NCI-H748 (cell line): ENCODE measurements around the gene EPB41.
"Not testable (repeated sequence)": the region's sequence is repeated elsewhere in the genome, so short reads cannot be mapped to it uniquely, and the experiment has no call there.

Experiments used
- DNase-seq: peaks from one replicate; lab custom pipeline; 2025; ENCODE audit not compliant: unreplicated experiment; lab: John Stamatoyannopoulos, UW

EPB41 gene

GRCh38 chr1:29124366-29125236, 210.2 kb downstream of the EPB41 start:
- DNase-seq = peak; percentile 55

DNA sequence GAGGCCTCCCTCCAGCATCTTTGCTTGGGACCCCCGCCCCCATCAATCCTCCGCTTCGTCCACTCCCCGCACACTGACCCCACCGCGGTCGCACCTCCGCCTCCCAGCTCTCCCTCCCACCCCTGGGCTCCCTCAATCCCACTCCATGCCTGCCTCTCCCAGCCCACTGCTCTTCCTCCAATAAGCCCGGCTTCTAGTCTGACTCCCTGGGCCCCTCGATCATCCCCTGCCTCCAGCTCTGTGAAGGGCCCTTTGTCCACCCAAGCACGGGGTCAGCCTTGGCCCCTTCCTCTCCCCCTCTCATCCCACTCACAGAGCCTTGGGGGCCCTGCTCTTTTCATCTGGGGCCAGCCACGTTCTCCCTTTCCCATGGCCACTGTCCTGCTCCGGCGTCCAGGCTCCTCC, 210.9 kb downstream of the EPB41 start:
- DNase-seq = no peak

GRCh38 chr1:29125788-29126187, 211.4 kb downstream of the EPB41 start:
- no peak for DNase-seq

DNA sequence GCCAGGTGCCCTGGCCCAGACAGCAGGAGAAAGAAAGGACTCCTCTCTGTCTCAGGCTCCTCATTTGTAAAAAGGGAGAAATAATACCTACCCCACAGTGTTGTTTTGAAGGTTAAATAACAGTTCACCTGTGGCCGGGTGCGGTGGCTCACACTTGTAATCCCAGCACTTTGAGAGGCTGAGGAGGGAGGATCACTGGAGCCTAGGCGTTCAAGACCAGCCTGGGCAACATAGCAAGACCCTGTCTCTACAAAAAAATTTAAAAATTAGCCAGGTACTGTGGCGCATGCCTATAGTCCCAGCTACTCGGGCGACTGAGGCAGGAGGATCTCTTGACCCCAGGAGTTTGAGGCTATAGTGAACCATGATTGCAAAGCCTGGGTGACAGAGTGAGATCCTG, 211.8 kb downstream of the EPB41 start:
- no peak for DNase-seq

GRCh38 chr1:29128739-29129138, 214.4 kb downstream of the EPB41 start:
- DNase-seq = no peak

GRCh38 chr1:29129916-29130315, 215.5 kb downstream of the EPB41 start:
- DNase-seq = no peak

- DNase-seq = not testable (repeated sequence)
These were observed 216.7 kb downstream of the EPB41 start for GRCh38 chr1:29131056-29131455.

GRCh38 chr1:29133861-29134694, 219.7 kb downstream of the EPB41 start:
- no peak for DNase-seq

- no peak for DNase-seq
These were observed 220.3 kb downstream of the EPB41 start for GRCh38 chr1:29134695-29135028.

GRCh38 chr1:29136391-29136915, 222.1 kb downstream of the EPB41 start:
- no peak for DNase-seq

DNA sequence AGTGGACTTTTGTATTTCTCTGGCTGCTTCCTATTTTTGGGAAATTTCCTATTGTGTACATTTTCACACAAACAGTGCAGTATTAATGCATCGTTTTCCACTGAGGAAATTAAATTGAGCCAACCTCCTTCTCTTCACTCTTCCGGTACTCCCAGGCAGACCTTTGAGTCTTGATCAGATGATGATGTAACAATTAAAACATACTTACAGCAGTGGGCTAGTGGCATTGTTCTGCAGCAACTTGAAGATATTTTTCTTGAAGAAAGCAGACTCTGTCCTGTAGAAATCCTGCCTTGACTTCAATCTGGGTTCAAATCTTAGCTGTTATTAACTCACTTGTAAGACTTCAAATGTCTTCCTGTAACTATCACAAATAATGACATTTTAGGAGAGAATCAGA, 228.3 kb downstream of the EPB41 start:
- DNase-seq = no peak

GRCh38 chr1:29144178-29144577, 229.8 kb downstream of the EPB41 start:
- DNase-seq = no peak

GRCh38 chr1:29145739-29146437, 231.5 kb downstream of the EPB41 start:
- no peak for DNase-seq

DNA sequence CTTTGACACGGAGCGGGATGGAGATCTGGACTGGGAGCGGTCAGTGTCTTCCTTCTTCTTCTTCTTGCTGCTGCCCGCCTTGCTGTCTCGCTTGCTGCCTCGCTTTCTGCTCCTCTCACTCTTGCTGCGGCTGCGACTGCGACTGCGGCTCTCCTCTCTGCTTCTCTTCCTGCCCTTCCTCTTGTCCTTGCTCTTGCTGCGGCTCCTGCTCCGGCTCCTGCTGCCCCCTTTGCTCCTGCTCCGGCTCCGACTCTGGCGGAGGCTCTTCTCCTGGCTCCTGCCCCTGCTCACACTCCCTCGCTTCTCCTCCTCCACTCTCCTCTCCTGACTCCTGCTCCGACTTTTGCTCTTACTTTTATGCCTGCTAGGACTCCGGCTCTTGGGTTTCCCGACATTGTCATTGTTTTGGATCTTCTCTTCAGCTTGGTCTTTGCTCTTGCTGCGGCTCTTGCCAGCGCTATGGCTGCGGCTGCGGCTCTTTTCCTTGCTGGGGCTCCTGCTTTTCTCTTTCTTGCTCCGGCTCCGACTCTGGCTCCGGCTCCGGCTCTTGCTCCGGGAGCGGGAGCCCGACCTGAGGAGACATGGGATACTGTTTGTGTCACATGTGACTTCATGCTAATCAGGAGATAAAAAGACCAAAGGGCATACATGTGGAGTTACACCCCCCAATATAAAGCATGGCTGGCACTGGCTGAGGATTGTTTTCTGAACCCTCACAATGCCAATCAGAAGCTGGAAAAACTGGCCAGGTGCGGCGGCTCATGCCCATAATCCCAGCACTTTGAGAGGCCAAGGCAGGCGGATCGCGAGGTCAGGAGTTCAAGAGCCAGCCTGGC, 234.5 kb downstream of the EPB41 start:
- no peak for DNase-seq

GRCh38 chr1:29150346-29150745, 236.0 kb downstream of the EPB41 start:
- not testable (repeated sequence) for DNase-seq

- no peak for DNase-seq
These were observed 237.9 kb downstream of the EPB41 start for GRCh38 chr1:29152046-29152805.

DNA sequence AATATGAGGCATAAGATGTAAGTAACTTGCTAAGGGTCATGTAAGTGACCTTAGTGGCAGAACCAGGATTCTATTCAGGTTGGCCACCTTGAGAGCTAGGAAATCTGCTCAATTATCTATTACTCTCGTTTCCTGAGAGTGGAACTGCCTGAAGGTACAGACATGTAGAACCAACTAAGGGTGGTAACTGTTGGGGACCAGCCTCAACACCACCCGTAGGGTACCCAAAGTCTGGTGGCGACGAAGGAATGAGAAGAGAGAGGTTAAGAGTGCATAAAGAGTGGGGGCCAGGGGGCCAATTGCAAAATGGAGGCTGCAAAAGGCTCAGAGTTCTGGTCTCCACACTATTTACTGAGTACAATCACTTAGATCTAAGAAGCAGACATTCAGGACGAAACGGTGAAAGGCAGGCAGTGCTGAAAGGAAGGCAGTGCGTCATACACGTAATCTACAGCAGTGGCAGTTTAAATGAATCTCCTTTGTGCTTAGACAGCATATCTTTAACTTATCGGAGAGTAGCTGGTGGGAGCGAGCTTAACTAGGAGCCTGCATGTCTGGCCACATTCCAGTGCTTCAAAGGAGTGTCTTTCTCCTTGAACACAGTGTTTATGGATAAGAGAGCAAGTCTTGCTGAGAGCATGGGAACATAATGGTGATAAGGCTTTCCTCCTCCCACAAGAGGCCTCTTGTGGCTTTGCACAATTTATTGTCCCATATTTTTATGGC, 242.3 kb downstream of the EPB41 start:
- peak; percentile 5 for DNase-seq

DNA sequence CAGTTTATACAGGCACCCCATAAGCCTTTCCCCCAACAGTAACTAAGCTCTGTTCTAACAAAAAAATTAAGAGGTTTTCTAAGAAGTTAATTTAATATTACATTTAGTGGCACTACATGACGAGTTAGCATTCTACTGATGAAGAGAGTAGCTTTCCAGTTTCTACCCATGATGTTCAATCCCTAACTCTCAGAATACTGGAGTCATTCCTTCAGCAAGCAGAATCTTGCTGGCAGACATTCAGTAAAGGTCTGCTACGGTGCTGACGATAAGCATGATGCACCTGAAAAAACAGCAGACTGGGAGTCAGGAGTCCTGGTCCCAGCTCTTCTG, 242.9 kb downstream of the EPB41 start:
- no peak for DNase-seq

DNA sequence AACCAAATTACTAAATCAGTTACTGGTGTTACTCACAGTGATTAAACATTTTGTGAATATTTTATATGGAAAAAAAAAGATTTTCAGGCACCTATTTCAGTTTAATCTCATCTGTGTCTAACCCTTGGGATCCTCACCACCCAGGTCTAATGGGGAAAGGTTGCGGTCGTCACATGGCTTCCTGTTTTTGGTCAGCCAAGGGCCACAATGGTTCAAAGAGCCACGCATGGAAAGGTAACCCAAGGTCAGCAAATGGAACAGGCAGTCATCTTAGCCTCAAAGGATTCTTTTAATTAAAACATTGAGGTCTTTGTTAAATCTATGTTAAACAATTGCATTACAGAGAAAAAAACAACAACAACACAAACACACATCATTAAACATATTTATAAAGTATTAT, 245.4 kb downstream of the EPB41 start:
- no peak for DNase-seq
